Measurements from ENCODE around the gene ABHD12. TPM values are rescaled to one million over a fixed set of nuclear protein-coding genes. Genes with fewer than 3 reads are reported as not detected.

The ABHD12 gene
- total RNA-seq, 2 experiments from 2014 or later: 27.1 to 27.6 TPM

GRCh38 chr20:25290646-25291431 lies 99.8 kb downstream of the ABHD12 start:
- DNase-seq: no peak
- POLR2A ChIA-PET: no interaction called here
- CTCF ChIA-PET: no interaction called here
- Mint-ChIP-seq H3K36me3 (ENCODE audit: low read depth) (peaks cover 11% of the 10 kb centered on the region), H3K9me3 (no peaks in the 10 kb centered on the region), H3K27ac (no peak overlapping the region), H3K4me1 (no peaks in the 10 kb centered on the region), H3K27me3 (no peaks in the 10 kb centered on the region), H3K4me3 (no peak overlapping the region)

- DNase-seq: no peak
- H3K27me3 Mint-ChIP-seq: no peaks in the 10 kb centered on the region
- peaks cover 15% of the 10 kb centered on the region for H3K36me3 Mint-ChIP-seq (ENCODE audit: low read depth)
- POLR2A ChIA-PET: no interaction called here
- no peak overlapping the region for H3K27ac Mint-ChIP-seq
- H3K9me3 Mint-ChIP-seq: no peaks in the 10 kb centered on the region
- H3K4me3 Mint-ChIP-seq: no peak overlapping the region
- CTCF ChIA-PET: interaction anchor here (0.6 kb wide), 1 partner anchor 40 kb away, joined by 3 read pairs; no protein-coding TSS in a partner anchor
- no peaks in the 10 kb centered on the region for H3K4me1 Mint-ChIP-seq
These were observed 100.6 kb downstream of the ABHD12 start for GRCh38 chr20:25289886-25290597.

- Mint-ChIP-seq H3K9me3 (no peaks in the 10 kb centered on the region), H3K36me3 (ENCODE audit: low read depth) (peaks cover 15% of the 10 kb centered on the region), H3K27ac (peak overlapping the region; percentile 60), H3K4me1 (no peaks in the 10 kb centered on the region), H3K27me3 (no peaks in the 10 kb centered on the region), H3K4me3 (no peak overlapping the region)
- no peak for DNase-seq
- CTCF ChIA-PET: interaction anchor here (0.7 kb wide), 1 partner anchor 111 kb away, joined by 3 read pairs; no protein-coding TSS in a partner anchor
- POLR2A ChIA-PET: no interaction called here
These were observed 102.1 kb downstream of the ABHD12 start for GRCh38 chr20:25288291-25289181.

- H3K4me3 Mint-ChIP-seq: no peak overlapping the region
- H3K4me1 Mint-ChIP-seq: peaks cover under 1% of the 10 kb centered on the region
- H3K27me3 Mint-ChIP-seq: no peaks in the 10 kb centered on the region
- DNase-seq: no peak
- peak overlapping the region; percentile 36 for H3K27ac Mint-ChIP-seq
- CTCF ChIA-PET: interaction anchor here (0.7 to 1.1 kb wide), 2 partner anchors 12 to 112 kb away, joined by 3 to 4 read pairs; no protein-coding TSS in a partner anchor
- H3K36me3 Mint-ChIP-seq (ENCODE audit: low read depth): peaks cover 15% of the 10 kb centered on the region
- POLR2A ChIA-PET: interaction anchor here (0.7 kb wide), 1 partner anchor 50 kb away, joined by 4 read pairs; no protein-coding TSS in a partner anchor
- H3K9me3 Mint-ChIP-seq: no peaks in the 10 kb centered on the region
These were observed 102.9 kb downstream of the ABHD12 start for GRCh38 chr20:25287631-25288290.

DNA sequence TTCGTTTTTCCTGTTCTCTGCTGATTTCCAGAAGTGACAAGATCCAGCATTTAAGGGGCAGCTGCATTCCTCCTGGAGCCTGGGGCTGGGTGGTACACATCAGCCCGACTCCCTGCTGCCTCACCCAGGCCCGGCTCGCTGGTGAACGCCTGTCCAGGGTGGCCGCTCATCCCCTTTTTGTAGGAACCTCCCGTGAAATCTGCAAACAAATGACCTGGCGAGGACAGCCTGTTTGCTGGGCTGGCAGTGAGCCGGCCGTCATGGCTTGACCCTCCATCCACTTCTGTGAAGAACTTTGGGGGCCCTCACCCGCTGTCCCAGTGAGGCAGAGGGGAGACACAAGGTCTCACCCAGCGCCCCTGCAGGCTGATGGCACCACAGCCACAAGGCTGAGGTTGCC lies 103.7 kb downstream of the ABHD12 start:
- H3K4me3 Mint-ChIP-seq: no peak overlapping the region
- peaks cover 8% of the 10 kb centered on the region for H3K4me1 Mint-ChIP-seq
- DNase-seq: no peak
- POLR2A ChIA-PET: interaction anchor here (0.7 kb wide), 1 partner anchor 51 kb away, joined by 4 read pairs; no protein-coding TSS in a partner anchor
- no peaks in the 10 kb centered on the region for H3K9me3 Mint-ChIP-seq
- H3K36me3 Mint-ChIP-seq (ENCODE audit: low read depth): peaks cover 19% of the 10 kb centered on the region
- H3K27me3 Mint-ChIP-seq: no peaks in the 10 kb centered on the region
- H3K27ac Mint-ChIP-seq: no peak overlapping the region
- CTCF ChIA-PET: interaction anchor here (1.1 kb wide), 1 partner anchor 13 kb away, joined by 4 read pairs; no protein-coding TSS in a partner anchor

GRCh38 chr20:25285856-25286798 lies 104.5 kb downstream of the ABHD12 start:
- H3K4me1 Mint-ChIP-seq: peaks cover 9% of the 10 kb centered on the region

GRCh38 chr20:25285091-25285647 lies 105.5 kb downstream of the ABHD12 start:
- Mint-ChIP-seq H3K36me3 (ENCODE audit: low read depth) (peaks cover 15% of the 10 kb centered on the region), H3K9me3 (no peaks in the 10 kb centered on the region), H3K27ac (no peak overlapping the region), H3K4me1 (peaks cover 9% of the 10 kb centered on the region), H3K4me3 (no peak overlapping the region), H3K27me3 (no peaks in the 10 kb centered on the region)
- ChIA-PET POLR2A (no interaction called here), CTCF (no interaction called here)
- no peak for DNase-seq

More at GRCh38 chr20:25285856-25286798, 104.5 kb downstream of the ABHD12 start:
- Mint-ChIP-seq H3K27me3 (no peaks in the 10 kb centered on the region), H3K36me3 (ENCODE audit: low read depth) (peaks cover 15% of the 10 kb centered on the region), H3K27ac (no peak overlapping the region), H3K4me3 (no peak overlapping the region), H3K9me3 (no peaks in the 10 kb centered on the region)
- ChIA-PET CTCF (no interaction called here), POLR2A (no interaction called here)
- no peak for DNase-seq

- Mint-ChIP-seq H3K36me3 (ENCODE audit: low read depth) (peaks cover 11% of the 10 kb centered on the region), H3K27me3 (no peaks in the 10 kb centered on the region), H3K4me3 (no peak overlapping the region), H3K4me1 (peaks cover 9% of the 10 kb centered on the region), H3K27ac (peak overlapping the region; percentile 31), H3K9me3 (no peaks in the 10 kb centered on the region)
- ChIA-PET POLR2A (no interaction called here), CTCF (no interaction called here)
- DNase-seq: no peak
These were observed 106.5 kb downstream of the ABHD12 start for GRCh38 chr20:25284131-25284601.

DNA sequence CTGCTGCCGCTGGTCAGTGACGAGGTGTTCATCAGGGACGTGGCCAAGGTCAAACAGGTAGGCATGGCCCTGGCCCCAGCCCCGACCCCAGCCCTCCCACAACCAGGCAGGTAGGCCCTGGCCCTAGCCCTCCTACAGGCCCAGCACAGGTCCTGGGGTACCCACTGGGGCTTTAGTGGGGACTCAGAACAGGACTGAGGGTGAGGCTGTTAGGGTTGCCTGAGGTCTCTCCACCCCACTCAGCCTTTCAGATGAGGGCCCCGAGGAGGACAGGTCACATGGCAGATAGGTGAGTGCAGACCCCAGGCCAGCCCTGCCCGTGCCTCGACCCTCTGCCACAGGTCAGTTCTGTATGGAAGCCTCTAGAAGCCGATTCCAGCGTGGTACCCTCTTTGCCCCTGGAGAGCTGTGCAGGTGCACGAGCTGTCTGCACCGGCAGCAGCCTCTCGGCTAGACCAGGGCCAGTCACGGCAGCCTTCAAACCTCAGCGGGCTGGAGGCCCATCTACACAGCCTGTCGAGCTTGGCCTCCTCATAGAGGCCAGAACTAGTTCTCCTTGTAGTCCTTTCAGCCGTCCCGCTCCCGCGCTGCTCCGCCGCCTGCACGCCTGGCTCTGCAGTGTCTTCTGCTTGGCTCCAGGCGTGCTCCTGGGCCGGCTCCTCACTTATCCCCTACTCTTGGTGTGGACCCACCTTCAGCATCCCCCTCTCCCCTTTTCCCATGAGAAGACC lies 107.2 kb downstream of the ABHD12 start:
- ChIA-PET CTCF (interaction anchor here (1.3 kb wide), 1 partner anchor 116 kb away, joined by 3 read pairs; no protein-coding TSS in a partner anchor), POLR2A (no interaction called here)
- Mint-ChIP-seq H3K4me3 (no peak overlapping the region), H3K36me3 (ENCODE audit: low read depth) (peaks cover 8% of the 10 kb centered on the region), H3K9me3 (no peaks in the 10 kb centered on the region), H3K27ac (no peak overlapping the region), H3K27me3 (no peaks in the 10 kb centered on the region), H3K4me1 (peaks cover 9% of the 10 kb centered on the region)
- no peak for DNase-seq

DNA sequence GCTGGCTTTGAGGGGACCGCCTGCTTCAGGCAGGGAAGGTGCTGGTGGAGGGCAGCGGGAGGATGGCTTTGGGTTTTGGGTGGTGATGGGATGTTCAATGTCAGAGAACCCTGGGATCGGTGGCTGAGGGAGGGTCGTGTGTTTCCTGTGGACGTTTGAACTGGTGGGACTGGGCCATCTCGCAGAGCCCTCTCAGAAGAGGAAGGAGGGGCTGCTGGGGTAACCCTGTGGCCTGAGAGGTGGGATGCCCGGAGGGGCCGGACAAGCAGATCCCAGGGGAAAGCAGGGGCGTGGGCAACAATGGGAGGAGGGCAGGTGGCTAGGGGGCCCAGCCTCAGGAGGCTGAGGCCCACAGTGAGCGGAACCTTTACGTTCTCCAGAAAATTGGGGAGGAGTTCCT lies 107.8 kb downstream of the ABHD12 start:
- CTCF ChIA-PET: interaction anchor here (1.0 to 1.3 kb wide), 2 partner anchors 10 to 117 kb away, joined by 3 read pairs; no protein-coding TSS in a partner anchor
- Mint-ChIP-seq H3K27me3 (no peaks in the 10 kb centered on the region), H3K4me1 (peaks cover 9% of the 10 kb centered on the region), H3K9me3 (no peaks in the 10 kb centered on the region), H3K4me3 (no peak overlapping the region), H3K27ac (peak overlapping the region; percentile 90), H3K36me3 (ENCODE audit: low read depth) (peaks cover 8% of the 10 kb centered on the region)
- DNase-seq: no peak
- POLR2A ChIA-PET: no interaction called here

All from activated CD4-positive, alpha-beta T cell treated with anti-CD3 and anti-CD28 coated beads, Interleukin-2, amount 10 ng/mL, durations not matched to agents 7 days and 5 days (primary cell).